ENCODE measurements around the gene TMEM54.

TMEM54 gene, protein sequence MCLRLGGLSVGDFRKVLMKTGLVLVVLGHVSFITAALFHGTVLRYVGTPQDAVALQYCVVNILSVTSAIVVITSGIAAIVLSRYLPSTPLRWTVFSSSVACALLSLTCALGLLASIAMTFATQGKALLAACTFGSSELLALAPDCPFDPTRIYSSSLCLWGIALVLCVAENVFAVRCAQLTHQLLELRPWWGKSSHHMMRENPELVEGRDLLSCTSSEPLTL

DNA sequence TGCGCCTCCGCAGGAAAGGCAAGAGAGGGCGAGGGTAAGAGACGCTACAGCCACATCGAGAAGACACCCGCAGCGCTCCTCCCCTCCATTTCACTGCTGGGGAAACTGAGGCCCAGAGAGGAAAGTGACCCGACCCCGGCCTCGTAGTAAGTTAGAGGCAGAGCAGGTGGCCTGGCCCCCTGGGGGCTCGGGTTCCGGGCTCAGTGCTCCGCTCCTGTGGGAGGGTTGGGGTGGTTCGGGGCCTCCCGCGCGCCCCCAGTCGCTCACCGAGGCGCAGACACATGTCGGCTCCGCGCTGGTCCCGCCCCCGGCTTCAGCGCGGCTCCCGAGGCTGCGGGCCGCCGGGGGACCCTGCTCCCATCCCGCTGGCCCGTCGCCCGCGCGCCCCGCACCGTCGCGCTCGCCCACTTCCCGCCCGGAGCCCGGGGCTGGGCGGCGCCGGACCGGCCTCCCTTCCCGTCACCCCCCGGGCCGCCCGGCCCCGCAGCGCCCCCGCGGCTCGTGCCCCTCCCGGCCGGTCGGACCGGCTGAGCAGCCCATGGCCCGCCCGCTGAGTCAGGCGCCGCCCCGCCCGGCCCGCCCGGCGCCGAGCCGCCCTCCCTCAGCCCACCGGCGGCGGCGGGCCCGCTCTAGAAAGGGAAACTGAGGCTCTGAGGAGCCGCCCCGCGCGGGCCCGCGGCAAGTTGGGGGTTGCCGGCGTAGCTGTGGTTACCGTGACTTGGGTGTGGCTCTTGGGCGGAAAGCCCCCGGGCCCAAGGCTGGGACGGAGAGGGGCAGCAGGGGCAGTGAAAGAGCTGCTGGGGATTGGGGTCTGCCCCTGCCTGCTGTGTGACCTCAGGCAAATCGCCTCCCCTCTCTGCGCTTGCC lies at the start of gene TMEM54:
TMEM54 (minus strand) TSS at position 434 of the 867 bp plus-strand sequence; CDS start at position 283, 151 bp downstream.
- DNase-seq (ENCODE audit: low spot score), result no peak

DNA sequence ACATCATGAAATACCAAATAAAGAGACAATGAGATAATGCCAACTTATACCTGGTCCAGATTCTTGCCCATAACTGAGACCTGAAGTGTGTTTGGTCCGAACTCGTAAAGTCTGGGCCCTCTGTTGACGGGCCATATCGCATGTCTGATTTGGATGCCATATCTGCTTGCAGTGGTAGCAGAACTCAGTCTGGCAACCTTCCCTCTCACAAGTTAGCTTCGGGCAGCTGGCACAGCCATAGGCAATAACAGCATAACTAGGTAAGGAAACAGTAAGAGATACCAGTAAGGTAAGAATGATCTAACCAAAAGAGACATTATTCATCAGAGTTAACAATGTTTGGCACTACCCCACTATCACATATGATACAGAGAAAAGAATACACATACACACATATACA lies 48.3 kb upstream of the TMEM54 start:
- no peak for DNase-seq (ENCODE audit: low spot score)

DNA sequence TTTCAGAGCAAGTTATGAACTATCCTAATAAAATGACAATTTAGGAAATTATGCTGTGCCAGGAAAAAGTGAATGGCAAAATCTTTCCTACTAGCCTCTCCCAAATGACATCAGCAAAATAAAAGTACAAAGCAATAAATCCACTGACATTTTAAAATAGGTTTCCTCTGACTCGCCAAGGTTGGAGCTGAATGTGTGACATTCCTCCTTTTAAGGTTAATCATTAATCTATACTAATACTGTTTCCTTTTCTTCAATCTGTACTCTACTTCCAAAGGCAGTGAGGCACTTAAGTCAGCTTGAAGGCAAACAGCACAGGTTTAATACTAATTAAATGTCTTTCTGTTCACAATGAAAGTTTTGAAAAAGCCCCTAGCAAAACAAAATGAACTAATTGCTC lies 47.7 kb upstream of the TMEM54 start:
- no peak for DNase-seq (ENCODE audit: low spot score)

DNA sequence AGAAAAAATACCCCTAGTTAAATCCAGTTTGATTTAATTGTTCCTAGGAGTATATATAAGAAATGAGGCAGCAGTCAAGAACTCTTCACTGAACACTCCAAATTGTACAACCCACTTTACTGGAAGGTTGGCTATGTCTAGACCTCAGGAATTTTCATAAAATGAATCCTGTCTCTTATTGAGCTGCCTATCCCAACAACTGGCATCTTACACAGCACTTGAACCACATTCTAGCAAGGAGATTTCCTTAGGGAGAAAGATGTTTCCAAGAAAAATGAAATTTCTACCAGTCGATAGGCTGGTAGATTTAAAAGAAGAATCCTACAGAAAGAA lies 47.2 kb upstream of the TMEM54 start:
- no peak for DNase-seq (ENCODE audit: low spot score)

DNA sequence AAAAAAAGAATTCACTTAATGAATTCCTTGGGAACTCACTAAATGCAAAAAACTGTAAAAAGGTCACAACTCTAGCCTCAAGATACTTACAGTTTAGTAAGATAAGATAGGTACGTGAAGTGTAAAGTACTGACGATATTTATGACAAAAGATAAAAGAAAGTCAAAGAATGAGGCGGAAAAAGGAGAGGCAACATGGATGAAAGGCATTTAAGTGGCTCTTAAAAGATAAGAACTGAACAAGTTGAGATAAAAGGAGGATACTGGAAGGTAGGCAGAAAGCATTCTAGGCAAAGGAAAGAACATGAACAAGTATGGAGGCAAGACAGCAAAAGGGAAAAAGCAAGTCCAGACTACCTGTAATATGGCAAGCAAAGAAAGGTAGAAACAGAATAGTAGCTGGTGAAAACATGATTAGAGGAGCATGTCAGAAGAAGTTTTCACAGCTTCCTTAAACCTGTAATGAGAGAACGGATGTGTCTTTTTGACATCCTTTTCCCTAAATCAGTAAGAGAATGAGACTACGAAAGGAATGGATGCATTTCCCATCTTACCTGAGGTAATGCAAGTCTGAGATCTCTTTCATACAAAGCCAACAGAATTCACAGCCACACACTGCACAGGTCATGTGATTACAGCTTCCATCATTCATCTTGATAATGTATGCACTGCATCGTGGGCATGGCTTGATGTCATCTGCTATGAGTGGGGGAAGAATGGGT lies 46.6 kb upstream of the TMEM54 start:
- DNase-seq (ENCODE audit: low spot score), result no peak

DNA sequence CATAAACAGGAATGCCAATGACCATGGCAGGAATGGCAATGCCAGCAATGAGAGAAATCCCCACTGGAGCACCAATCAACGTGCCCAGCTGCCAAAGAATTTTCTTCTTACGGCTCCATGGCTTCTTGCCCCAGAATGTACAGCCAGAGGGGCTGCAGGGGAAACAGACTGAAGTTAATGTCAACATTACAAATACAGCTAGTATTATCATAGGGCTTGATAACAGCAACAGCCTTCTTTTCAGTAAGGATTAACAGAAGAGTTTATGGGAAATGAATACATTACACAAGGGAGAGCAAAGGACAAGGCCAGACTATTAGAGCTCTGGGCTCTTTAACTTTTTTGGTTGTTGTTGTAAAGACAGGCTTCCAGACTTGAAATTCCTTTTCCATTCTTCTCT lies 45.2 kb upstream of the TMEM54 start:
- DNase-seq (ENCODE audit: low spot score), result no peak

DNA sequence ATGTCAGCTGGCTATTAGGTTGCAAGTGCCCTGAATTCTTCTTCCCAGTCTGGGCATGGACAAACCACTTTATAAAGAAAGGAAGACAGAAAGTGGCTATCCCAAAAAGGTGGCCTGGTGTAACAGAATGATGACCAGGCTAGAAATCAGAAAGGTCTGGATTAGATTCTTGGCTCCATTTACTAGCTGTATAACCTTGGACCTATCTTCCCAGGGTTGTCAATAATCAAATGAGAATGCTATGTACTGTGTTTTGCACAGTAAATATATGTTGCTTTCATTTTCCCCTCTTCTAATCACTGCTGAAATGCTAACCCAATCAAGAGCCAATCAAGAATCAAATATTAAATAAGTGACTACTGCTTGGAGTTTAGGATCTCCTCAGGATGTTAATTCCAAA lies 43.0 kb upstream of the TMEM54 start:
- DNase-seq (ENCODE audit: low spot score), result no peak

DNA sequence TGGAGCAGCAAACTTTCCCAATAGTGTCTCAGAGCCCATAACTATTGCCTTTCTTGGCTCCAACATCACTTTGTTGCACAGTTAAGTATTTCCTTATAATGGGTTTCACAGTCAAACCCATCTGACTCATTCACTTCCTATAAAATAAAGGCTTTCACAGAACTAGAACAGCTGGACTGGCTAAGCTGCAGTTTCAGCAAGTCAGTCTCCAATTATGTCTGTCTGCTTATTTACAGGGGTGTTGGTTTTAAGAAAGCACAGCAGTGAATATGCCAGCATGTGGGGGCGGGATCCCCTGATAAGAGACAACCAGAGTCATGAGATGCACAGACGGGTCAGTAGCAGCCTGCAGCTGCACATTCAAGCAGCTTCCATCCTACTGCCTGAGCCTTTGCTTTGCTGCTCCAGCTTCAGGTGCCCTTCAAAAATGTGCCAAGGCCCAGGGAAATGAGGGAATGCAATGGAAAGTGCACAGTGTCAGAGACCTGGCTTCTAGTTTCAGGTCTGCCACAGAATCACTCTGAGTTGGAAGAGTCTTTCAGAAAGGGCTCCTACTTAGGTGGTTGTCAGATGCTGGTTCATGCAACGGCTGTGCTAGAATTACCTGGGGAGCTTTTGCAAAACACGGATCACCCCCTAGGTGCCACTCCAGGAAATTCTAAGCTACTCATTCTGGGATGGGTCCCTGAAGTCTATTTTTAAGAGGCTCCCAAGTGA lies 38.6 kb upstream of the TMEM54 start:
- DNase-seq (ENCODE audit: low spot score), result no peak

DNA sequence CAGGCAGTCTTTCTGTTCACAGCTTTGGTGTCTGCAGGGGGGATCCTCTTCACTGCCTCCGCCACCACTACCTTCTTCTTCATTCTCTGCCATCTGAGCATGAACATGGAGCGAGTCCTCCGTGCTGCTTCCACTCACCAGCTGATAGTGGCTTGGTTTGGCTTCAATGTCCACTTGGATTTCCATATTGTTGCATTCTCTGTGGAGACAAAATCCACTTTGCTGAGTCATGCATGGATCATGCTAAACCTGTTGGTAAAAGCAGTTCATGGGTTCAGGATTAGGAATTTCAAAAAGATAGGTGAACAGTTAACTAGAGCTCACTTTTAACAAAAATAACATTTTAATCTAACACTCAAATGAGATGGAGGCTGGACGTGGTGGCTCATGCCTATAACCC lies 35.9 kb upstream of the TMEM54 start:
- no peak for DNase-seq (ENCODE audit: low spot score)

DNA sequence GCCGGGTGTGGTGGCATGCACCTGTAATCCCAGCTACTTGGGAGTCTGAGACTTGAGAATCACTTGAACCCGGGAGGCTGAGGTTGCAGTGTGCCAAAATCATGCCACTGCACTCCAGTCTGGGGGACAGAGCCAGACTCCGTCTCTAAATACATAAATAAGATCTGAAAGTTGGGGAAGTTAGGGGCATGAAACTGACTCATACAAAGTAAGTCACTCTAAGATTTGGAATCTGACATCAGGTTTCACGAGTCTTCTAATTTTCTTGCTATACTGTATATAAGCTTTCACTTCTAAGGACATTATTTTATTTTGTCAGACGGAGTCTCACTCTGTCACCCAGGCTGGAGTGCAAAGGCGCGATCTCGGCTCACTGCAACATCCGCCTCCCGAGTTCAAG lies 33.3 kb upstream of the TMEM54 start:
- DNase-seq (ENCODE audit: low spot score), result no peak

DNA sequence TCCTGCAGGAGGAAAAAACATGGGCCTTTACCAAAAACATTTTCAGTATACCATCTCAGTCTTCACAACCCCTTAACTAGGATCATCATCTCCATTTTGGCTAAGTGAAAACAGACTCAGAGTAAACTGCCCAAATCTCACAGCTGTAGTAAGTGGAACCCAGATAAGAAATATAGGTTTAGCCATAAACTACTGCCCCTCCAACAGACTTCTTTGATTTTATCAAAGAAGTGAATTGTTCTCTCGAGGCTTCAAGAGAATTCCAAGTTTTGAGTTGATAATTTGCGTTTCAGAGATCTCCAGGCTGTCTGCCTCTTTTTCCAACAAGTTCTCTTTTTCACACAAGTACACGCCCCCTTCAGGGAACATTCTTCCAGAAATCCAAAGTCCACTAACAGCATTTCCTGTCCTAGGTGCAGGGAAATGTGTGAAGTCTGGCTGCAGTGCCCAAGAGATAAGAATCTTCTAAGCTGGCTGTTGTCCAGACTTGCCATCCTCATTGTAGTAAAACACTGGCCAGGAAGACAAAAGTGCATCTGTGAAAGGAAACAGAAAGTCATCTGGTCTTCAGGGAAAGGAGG lies 32.6 kb upstream of the TMEM54 start:
- DNase-seq (ENCODE audit: low spot score), result no peak

DNA sequence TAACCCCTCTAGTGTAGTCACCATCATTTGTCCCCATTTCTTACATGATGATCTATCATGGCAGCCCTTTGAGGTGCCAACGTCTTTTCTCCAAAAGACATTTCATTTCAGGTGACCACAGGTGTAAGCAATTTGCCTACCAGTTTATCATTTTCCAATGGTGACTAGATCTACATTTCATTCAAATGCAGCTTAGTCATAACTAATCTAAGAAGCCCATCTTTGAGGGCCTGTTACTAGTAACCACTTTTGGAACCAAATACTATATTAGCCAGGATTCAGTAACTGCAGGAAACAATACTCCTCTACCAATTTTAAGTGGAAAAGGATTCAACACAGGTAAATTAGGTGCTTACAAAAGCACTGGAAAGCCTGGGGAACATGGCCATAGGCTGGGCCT lies 30.6 kb upstream of the TMEM54 start:
- no peak for DNase-seq (ENCODE audit: low spot score)

DNA sequence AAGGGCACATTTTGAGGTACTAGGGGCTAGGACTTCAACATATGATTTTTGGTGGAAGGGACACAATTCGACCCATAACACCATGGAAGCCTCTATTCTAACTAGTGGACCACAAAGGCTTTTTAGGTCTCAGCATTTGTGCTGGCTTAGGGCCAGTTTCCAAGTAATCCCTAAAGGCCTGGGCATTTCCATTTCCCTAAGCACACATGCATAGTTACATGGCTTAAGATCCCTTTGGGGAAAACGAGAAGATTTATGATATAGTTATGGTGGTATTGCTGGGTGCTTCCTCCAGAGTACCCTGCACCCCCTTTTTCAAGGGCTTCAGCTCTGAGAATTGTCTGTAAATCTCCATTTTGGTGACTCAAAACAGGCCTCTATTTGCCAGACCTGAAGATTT lies 28.2 kb upstream of the TMEM54 start:
- DNase-seq (ENCODE audit: low spot score), result no peak

DNA sequence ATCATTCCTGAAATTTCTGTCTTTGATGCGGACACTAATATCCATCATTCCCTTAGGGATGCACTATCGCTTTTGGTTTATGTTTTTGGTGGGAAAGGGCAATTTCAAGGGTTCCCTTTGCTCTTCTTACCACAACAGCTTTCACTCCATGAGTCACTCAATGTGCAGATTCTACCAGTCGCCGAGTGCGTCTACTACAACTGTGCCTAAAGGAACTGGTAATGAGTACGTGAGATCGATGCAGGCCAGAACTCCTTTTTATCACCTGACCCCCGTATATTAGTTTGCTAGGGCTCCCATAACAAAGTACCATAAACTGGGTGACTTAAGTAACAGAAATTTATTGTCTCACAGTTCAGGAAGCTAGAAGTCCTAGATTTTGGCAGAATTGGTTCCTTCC lies 27.5 kb upstream of the TMEM54 start:
- DNase-seq (ENCODE audit: low spot score), result no peak

DNA sequence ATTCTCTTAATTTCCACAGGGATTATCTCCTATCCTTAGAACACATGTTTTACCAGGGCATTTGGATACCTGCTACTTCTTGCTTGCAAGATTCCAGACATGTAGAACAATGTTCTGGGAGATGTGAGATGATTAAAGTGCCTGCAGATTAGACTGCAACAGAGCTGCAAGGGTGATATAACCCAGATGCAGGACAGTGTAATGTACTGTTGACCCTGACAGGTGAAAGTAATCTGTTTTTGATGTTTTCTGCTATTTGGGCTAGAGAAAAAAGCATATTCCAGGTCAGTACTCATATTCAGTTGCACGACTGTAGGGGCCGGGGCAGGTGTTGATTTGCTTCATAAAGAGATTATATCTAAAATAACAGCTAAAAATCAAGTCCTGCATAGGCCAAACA lies 27.1 kb upstream of the TMEM54 start:
- no peak for DNase-seq (ENCODE audit: low spot score)

DNA sequence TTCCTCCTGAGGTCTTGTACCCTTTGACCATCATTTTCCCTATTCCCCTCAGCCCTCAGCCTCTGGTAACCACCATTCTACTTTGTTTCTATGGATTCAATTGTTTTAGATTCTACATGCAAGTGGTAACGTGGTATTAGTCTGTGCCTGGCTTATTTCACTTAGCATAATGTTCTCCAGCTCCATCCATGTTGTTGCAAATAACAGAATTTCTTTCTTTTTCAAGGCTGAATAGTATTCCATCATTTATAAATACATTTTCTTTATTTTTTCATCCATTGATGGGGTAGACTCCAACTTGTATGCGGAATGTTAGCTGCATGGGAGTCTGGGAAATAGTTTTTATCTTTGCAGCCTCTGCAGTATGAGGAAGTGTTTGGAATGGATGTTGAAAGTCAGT lies 26.3 kb upstream of the TMEM54 start:
- no peak for DNase-seq (ENCODE audit: low spot score)

DNA sequence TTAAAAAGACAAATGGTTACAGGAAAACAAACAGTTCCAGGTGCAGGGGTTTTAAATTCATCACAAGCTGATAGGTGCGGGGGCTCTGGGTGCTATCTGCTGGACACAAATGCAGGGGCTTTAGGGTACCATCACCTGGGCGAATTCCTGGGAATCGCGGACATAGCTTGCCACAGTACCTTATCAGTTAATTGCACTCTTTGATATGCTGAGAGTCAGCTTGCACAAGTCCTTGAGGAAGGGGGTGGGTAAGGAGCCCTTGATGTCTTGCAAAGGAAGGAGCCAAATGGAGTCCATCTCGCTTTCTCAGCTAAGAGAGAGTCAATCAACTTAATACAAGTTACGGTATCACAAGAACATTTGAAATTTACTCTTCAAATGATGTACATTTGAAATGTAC lies 25.4 kb upstream of the TMEM54 start:
- DNase-seq (ENCODE audit: low spot score), result no peak

DNA sequence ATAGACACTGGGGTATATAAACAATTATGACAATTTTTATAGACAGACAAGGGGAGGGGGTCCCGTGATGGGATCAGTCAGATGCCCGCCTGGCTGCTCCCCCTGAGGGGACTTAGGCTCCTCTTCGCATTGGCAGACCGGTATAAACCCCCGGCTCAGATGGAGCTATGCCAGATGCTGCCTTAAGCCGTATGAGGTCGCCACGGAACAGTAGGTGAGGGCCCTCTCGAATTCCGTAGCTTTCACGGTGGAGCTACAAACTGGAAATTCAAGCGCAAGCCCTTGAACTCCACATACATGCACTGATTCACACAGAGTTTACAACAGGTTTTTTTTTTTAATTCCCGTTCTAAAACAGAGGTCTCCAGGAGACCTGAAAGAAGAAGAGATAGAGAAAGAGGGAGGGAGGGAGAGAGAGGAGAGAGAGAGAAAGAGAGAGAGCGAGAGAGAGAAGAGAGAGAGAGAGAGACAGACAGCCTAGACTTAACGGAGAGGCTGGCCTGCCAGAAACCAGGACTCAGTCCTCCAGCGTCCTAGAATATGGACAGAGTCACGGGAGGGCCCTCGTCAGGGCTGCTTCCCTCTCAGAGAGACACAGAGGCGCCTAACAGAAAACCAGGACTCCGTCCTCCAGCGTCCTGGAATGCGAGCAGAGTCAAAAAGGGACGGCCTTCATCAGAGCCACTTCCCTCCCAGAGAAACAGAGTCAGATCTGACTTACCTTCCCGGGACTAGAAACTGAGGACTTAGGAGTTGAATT lies 24.4 kb upstream of the TMEM54 start:
- peak; percentile 53 for DNase-seq (ENCODE audit: low spot score)

DNA sequence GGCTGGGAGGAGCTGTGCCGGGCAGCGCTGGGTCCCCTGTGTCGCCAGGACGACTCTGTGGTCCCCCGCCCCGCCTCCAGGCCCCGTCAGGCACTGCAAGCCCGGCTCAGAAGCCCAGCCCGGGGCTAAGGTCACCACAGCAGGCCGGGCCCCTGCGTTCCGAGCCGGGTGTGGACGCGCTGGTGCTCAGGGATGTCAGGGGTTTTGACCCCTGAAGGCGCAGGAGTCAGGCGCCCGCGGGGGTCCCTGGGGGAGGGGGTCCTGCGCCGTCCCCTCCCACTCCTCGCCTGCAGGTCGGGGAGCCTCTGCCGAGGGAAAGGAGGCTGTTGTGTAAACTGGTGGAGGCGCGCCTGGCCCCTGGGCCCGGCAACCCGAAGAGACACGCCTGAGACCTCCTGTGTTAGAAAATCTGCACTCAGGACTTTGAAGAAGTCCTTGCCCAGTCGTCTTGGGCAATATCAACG lies 23.7 kb upstream of the TMEM54 start:
- DNase-seq (ENCODE audit: low spot score), result peak; percentile 83

DNA sequence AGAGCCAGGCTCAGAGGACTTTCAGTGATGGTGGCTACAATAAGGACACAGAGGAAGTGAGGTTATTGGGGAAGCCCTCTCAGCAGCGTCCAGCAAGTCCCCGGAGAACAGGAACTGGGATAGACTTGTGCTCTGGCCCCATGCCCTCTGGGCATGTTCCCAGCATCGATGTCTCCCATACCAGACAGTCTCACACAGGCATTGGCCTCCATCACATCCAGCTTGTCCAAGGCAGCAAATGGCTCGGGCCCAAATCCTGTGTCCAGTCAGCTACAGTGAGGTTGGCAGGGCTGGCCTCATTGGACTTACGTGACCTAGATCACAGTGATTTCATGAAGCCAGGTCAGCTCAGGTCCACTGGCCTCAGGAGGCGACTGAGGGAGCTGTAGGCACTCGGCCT lies 19.6 kb upstream of the TMEM54 start:
- DNase-seq (ENCODE audit: low spot score), result no peak
